Body of pancreas (tissue), 4 donors: ENCODE data around the gene IL11. TPM values are rescaled to one million over a fixed set of nuclear protein-coding genes. Genes with fewer than 3 reads are reported as not detected.

Experiments
- ATAC-seq: fragments of 150-250 bp; one replicate; pipeline ENCODE4 v1.9.1; 2016
- DNase-seq, 4 donors: peaks; one replicate each; pipeline ENCODE4 v3.0.0-alpha.2; 2019
- H3K27ac ChIP-seq, 4 donors: fragments of 200-600 bp; sonication (generic); 1 replicate in 3 of 4; 2 replicates in 1 of 4; pipeline versions ENCODE4 v1.5.1 to v1.6.1; 2016 to 2019; ENCODE audit warnings: mild to moderate bottlenecking in 1 of 4, mixed read lengths in 1 of 4, moderate library complexity in 1 of 4
- H3K27me3 ChIP-seq, 2 donors: fragments of 200-600 bp; sonication (generic); one replicate each; pipeline ENCODE4 v1.6.0; 2016; ENCODE audit warnings: mild to moderate bottlenecking in 1 of 2
- H3K36me3 ChIP-seq, 2 donors: fragments of 200-600 bp; sonication (generic); replicated peaks in 1 of 2; 2 replicates each; pipeline ENCODE4 v1.5.1; 2016; ENCODE audit warnings: low read depth in 2 of 2; ENCODE audit not compliant: insufficient read depth in 1 of 2
- H3K4me1 ChIP-seq: fragments of 200-600 bp; sonication (generic); one replicate; pipeline ENCODE4 v1.6.0; 2016
- H3K4me3 ChIP-seq, 2 donors: fragments of 200-600 bp; sonication (generic); 1 replicate in 1 of 2; 2 replicates in 1 of 2; pipeline ENCODE4 v1.5.1; 2016 to 2019
- H3K9me3 ChIP-seq, 3 donors: fragments of 200-600 bp; sonication (generic); 1 replicate in 2 of 3; 2 replicates in 1 of 3; pipeline ENCODE4 v1.5.1; 2016
- POLR2A ChIP-seq, 3 donors: fragments of 450-650 bp; IDR thresholded peaks; one replicate each; pipeline ENCODE4 v1.6.1; 2016; ENCODE audit warnings: antibody characterized with exemption in 3 of 3, mild to moderate bottlenecking in 2 of 3
- WGBS, 2 donors: methylation state at CpG; one replicate each; pipeline ENCODE4 v1.1.5; 2017; 5-methylcytosine and 5-hydroxymethylcytosine counted together
- intact Hi-C: fragments of 100-400 bp; cut with DNase I; formaldehyde crosslinking; loops from one replicate; pipeline ENCODE4 v1.15.1; 2023
- total RNA-seq, 2 donors: library from RNA; depleted of rRNA; stranded (reverse); fragments of >200 nt; gene quantifications; one replicate each; pipeline ENCODE4 v1.1.0, GENCODE V29; 2016
- TF ChIP-seq, protein P1 (sequence below), 7 experiments: fragments of 450-650 bp in 4 of 7; fragments of 200-600 bp in 3 of 7; sonication (generic) in 3 of 7; IDR thresholded peaks; one replicate each; pipeline ENCODE4 v1.5.1; 2016 to 2019; ENCODE audit warnings: antibody characterized with exemption in 7 of 7

The IL11 gene
- total RNA-seq, 2 donors from 2014 or later: not detected

DNA sequence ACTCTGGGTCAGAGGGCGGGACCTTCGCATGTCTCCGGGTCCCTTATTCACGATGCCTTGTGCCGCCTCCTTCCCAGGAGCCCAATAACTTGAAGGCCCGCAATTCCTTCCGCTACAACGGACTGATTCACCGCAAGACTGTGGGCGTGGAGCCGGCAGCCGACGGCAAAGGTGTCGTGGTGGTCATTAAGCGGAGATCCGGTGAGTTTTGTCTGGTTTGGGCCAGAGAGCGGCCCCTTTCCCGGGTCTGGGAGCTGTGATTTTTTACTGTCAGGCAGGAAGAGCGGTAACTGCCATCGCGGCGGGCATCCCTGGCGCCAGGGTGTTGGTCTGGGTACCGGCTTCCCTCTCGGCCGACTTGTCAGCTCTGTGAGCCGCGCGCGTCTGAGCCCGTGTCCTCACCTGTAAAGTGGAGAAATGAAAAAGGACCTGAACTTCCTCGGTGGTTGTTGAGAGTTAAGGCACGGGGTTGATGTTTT, 16.3 kb upstream of the IL11 start:
- H3K36me3 ChIP-seq: peaks cover 0 to 8% of the 10 kb centered on the region in 2 donors
- peak overlapping the region in 3 of 4 donors; percentile 92 to 96 (median 95) for H3K27ac ChIP-seq
- H3K9me3 ChIP-seq: no peaks in the 10 kb centered on the region
- no peak for ATAC-seq
- no peak for DNase-seq
- peak overlapping the region; percentile 84 to 98 for H3K4me3 ChIP-seq
- WGBS, 2 donors: 0 to 2% methylated on average over 14 to 33 of the region's 33 CpGs
- intact Hi-C loops: loop anchor here (10.0 kb wide), 1 partner anchor 82 kb away; no protein-coding TSS in a partner anchor
- H3K27me3 ChIP-seq: no peaks in the 10 kb centered on the region
- TF ChIP-seq POLR2A (IDR thresholded peaks at IDR 0.05): no peak
- TF ChIP-seq, protein P1, sequence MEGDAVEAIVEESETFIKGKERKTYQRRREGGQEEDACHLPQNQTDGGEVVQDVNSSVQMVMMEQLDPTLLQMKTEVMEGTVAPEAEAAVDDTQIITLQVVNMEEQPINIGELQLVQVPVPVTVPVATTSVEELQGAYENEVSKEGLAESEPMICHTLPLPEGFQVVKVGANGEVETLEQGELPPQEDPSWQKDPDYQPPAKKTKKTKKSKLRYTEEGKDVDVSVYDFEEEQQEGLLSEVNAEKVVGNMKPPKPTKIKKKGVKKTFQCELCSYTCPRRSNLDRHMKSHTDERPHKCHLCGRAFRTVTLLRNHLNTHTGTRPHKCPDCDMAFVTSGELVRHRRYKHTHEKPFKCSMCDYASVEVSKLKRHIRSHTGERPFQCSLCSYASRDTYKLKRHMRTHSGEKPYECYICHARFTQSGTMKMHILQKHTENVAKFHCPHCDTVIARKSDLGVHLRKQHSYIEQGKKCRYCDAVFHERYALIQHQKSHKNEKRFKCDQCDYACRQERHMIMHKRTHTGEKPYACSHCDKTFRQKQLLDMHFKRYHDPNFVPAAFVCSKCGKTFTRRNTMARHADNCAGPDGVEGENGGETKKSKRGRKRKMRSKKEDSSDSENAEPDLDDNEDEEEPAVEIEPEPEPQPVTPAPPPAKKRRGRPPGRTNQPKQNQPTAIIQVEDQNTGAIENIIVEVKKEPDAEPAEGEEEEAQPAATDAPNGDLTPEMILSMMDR (IDR thresholded peaks at IDR 0.05): no peak
- peaks cover 54% of the 10 kb centered on the region for H3K4me1 ChIP-seq

DNA sequence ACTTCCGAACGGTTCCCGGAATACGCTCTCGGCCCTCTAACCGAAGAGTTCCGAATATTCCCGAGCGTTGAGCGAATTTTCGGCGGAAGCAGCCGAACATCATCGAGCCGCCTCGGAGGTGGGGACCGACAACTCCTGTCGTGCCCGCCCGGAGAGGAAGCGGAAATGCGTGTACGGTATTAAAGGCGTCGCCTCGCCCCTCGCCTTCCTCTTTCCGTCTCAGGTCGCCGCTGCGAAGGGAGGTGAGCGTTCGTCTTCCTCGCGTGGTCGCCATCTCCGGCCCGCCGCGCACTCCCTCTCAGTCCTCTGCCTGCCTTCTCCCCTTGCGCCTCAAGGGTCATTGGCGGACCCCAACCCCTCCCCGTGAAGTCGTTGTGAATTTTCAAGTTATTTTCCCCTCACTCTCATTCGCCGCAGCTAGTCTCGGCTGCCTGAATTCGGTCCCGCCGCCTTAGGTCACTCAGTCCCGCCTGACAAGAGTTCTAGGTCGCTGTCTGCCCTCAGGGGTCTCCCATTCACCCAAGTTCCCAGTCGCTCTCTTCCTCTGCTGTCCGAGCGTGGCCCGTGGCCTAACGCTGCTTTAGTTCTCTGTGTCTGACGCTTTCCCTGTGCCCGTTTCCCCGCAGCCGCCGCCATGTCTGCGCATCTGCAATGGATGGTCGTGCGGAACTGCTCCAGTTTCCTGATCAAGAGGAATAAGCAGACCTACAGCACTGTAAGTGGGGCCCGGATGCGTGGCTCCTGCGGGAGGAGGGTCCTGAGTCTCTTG, 15.6 kb upstream of the IL11 start, which contains the start of gene RPL28:
Gene RPL28, plus strand, starts transcription at position 209 of the 769 bp plus-strand sequence. Its CDS starts 426 bp downstream, at position 635.
- Histone ChIP-seq H3K27me3 (no peaks in the 10 kb centered on the region), H3K4me3 (peak within 1 kb of the TSS; percentile 84 to 98), H3K36me3 (peaks cover 0 to 8% of the 10 kb centered on the region in 2 donors), H3K9me3 (no peaks in the 10 kb centered on the region), H3K27ac (peak within 1 kb of the TSS; percentile 84 to 96 (median 94)), H3K4me1 (peaks cover 54% of the 10 kb centered on the region)
- intact Hi-C loops: loop anchor here (10.0 kb wide), 1 partner anchor 81 kb away; no protein-coding TSS in a partner anchor
- DNase-seq (peak; percentile 98 to 99 (median 98)), ATAC-seq (peak; percentile 87)
- 0 to 1% methylated on average over 22 to 66 of the region's 68 CpGs for WGBS, 2 donors
- TF ChIP-seq, protein P1 (IDR thresholded peaks at IDR 0.05): no peak
- TF ChIP-seq POLR2A (IDR thresholded peaks at IDR 0.05): peak; percentile 92 to 100 (median 99)

DNA sequence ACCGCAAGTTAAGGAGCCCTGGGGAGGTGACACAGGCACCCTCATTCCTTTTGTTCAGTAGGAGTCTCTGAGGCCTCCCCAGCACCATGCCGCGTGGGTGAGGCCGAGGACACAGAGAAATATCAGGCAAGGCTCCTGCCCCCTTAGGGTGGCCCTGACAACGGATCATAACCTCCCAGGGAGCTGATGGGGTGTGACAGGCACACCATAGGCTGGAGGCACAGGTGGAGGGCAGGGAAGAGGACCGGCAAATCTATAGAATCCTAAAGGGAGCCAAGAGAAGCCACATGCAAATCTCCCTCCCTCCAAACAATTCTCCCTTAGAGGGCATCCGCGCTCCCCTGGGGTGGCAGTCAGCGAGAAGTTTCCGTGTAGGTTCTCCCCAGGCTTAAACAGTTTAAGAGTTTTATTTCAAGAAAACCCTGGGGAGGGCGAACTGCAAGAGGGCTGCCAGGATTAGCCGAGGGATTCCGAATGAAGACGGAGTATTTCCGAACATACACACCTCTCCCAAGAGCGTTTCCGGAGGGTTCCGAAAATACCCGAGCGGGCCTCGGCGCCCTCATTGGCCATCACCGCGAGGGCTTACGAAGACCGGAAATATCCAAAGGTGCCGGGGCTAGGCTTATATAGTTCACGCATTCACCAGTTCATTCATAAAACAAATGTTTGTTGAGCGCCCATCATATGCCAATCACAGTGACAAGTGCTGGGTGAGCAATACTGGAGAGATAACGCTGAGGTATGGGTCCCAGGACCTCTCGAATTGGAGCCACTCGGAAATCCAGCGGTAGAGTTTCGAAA, 14.9 kb upstream of the IL11 start:
- Histone ChIP-seq H3K27me3 (no peaks in the 10 kb centered on the region), H3K27ac (peak overlapping the region; percentile 84 to 96 (median 94)), H3K4me1 (peaks cover 54% of the 10 kb centered on the region), H3K4me3 (no peak overlapping the region), H3K9me3 (no peaks in the 10 kb centered on the region), H3K36me3 (peaks cover 0 to 8% of the 10 kb centered on the region in 2 donors)
- 1 to 3% methylated on average over 22 to 34 of the region's 34 CpGs for WGBS, 2 donors
- DNase-seq (peak; percentile 92 to 97 (median 95)), ATAC-seq (peak; percentile 85)
- TF ChIP-seq, protein P1 (IDR thresholded peaks at IDR 0.05): no peak
- no peak for TF ChIP-seq POLR2A (IDR thresholded peaks at IDR 0.05)
- intact Hi-C loops: loop anchor here (10.0 kb wide), 1 partner anchor 80 kb away; no protein-coding TSS in a partner anchor

DNA sequence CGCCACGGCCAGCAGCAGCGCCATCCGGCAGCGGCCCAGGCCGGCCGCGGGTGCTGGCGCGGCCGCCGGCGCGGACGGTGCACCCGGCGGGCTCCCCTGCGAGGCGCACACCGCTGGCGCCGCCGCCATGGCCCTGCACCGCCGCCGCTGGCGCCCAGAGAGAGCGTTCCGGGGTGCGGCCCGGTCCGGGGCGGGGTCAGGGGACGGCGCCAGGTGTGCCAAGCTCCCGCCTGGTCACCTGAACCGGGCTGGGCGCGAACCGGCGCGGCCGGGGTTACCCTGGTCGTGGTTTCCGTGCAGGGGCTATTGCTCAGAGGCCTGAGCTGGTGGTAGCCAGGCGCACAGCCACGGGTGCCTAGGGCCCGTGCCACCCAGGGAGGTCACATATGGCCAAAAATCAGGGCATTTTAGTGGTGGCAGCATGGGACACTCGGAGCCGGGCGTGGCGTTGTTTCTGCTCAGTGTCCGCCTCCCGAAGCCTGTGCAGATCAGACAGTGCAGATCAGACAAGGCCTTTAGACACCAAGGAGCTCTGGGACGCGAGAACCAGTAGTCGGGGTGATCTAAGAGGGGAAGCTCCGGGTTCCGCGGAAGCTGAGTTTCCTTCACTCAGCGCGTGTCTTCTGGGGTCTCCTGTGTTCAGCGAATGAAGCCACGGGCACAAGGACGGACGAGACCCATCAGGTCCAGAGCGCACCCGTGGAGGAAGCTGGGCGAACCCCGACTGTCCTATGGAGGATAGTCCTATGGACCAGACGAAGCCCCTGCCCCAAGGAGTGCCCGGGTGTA, 14.1 kb upstream of the IL11 start, which contains the start of gene TMEM238:
Gene TMEM238, minus strand, starts transcription at position 162 of the 789 bp plus-strand sequence. Its CDS starts 33 bp downstream, at position 129.
- Histone ChIP-seq H3K9me3 (no peaks in the 10 kb centered on the region), H3K27me3 (no peaks in the 10 kb centered on the region), H3K36me3 (peaks cover 0 to 6% of the 10 kb centered on the region in 2 donors), H3K4me1 (peaks cover 54% of the 10 kb centered on the region), H3K4me3 (peak within 1 kb of the TSS in 1 of 2 donors; percentile 9), H3K27ac (peak within 1 kb of the TSS; percentile 84 to 96 (median 94))
- ATAC-seq (peak; percentile 39), DNase-seq (peak; percentile 69 to 78 (median 74))
- TF ChIP-seq, protein P1 (IDR thresholded peaks at IDR 0.05): no peak
- peak; percentile 20 to 61 (median 52) for TF ChIP-seq POLR2A (IDR thresholded peaks at IDR 0.05)
- intact Hi-C loops: loop anchor here (10.0 kb wide), 1 partner anchor 80 kb away; no protein-coding TSS in a partner anchor
- 11 to 43% methylated on average over 8 to 55 of the region's 72 CpGs for WGBS, 2 donors
